Right atrium auricular region (tissue), 2 donors: Measurements from ENCODE around the gene SGCD. TPM values are rescaled to one million over a fixed set of nuclear protein-coding genes. Genes with fewer than 3 reads are reported as not detected.

Experiments used
- DNase-seq: peaks from one replicate; pipeline ENCODE4 v3.0.0-alpha.2; 2019; ENCODE audit warnings: low spot score
- H3K27ac ChIP-seq, 2 donors: fragments of 200-600 bp; sonication (generic); 1 replicate in 1 of 2; 2 replicates in 1 of 2; pipeline ENCODE4 v1.5.1; 2016 to 2019
- H3K27me3 ChIP-seq, 2 donors: fragments of 200-600 bp; sonication (generic); one replicate each; pipeline versions ENCODE4 v1.5.1 to v1.6.0; 2017 to 2019
- H3K36me3 ChIP-seq: fragments of 200-600 bp; sonication (generic); one replicate; pipeline ENCODE4 v1.5.1; 2016
- H3K4me1 ChIP-seq, 2 donors: fragments of 200-600 bp; sonication (generic); one replicate each; pipeline versions ENCODE4 v1.5.1 to v1.6.0; 2017 to 2019
- H3K4me3 ChIP-seq, 2 donors: fragments of 200-600 bp; sonication (generic); 1 replicate in 1 of 2; 2 replicates in 1 of 2; pipeline ENCODE4 v1.5.1; 2017 to 2019; ENCODE audit warnings: mild to moderate bottlenecking in 1 of 2, moderate library complexity in 1 of 2
- H3K9me3 ChIP-seq, 2 donors: fragments of 200-600 bp; sonication (generic); one replicate each; pipeline ENCODE4 v1.5.1; 2019
- total RNA-seq, 2 donors: library from RNA; depleted of rRNA; stranded (reverse); fragments of >200 nt; gene quantifications; one replicate each; pipeline ENCODE4 v1.1.0, GENCODE V29; 2016
- TF ChIP-seq, protein P1 (sequence below), 2 donors: fragments of 200-600 bp; sonication (generic); IDR thresholded peaks; one replicate each; pipeline ENCODE4 v1.5.1; 2019; ENCODE audit warnings: antibody characterized with exemption in 2 of 2

SGCD gene
- total RNA-seq, 2 donors from 2014 or later = 56.2 to 85.1 TPM

- Histone ChIP-seq H3K9me3 (no peaks in the 10 kb centered on the region), H3K27ac (no peak overlapping the region), H3K27me3 (no peaks in the 10 kb centered on the region), H3K4me3 (no peak overlapping the region), H3K36me3 (no peaks in the 10 kb centered on the region), H3K4me1 (no peaks in the 10 kb centered on the region)
- no peak for DNase-seq
- TF ChIP-seq, protein P1, sequence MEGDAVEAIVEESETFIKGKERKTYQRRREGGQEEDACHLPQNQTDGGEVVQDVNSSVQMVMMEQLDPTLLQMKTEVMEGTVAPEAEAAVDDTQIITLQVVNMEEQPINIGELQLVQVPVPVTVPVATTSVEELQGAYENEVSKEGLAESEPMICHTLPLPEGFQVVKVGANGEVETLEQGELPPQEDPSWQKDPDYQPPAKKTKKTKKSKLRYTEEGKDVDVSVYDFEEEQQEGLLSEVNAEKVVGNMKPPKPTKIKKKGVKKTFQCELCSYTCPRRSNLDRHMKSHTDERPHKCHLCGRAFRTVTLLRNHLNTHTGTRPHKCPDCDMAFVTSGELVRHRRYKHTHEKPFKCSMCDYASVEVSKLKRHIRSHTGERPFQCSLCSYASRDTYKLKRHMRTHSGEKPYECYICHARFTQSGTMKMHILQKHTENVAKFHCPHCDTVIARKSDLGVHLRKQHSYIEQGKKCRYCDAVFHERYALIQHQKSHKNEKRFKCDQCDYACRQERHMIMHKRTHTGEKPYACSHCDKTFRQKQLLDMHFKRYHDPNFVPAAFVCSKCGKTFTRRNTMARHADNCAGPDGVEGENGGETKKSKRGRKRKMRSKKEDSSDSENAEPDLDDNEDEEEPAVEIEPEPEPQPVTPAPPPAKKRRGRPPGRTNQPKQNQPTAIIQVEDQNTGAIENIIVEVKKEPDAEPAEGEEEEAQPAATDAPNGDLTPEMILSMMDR (IDR thresholded peaks at IDR 0.05) = no peak
Observed at GRCh38 chr5:156543348-156544145, 216.6 kb downstream of the SGCD start.

DNA sequence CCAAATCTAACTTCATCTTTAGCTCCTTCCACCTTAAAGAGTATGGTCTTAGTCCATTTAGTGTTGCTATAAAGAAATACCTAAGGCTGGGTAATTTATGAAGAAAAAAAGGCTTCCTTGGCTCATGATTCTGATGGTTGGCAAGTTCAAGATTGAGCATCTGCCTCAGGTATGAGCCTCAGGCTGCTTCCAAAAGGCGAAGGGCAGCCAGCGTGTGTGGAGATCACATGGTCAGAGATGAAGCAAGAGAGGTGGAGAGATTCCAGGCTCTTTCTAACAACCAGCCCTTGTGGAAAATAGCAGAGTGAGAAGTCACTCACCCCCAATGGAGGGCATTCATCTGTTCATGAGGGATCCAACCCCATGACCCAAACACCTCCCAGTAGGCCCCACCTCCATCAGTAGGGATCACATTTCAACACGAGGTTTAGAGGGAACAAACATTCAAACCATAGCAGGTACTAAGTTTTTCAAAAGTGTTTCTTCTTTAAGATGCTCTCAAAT, 225.9 kb downstream of the SGCD start:
- no peaks in the 10 kb centered on the region for H3K4me1 ChIP-seq
- no peak overlapping the region for H3K4me3 ChIP-seq
- no peaks in the 10 kb centered on the region for H3K27me3 ChIP-seq
- TF ChIP-seq, protein P1 (IDR thresholded peaks at IDR 0.05) = no peak
- H3K27ac ChIP-seq = no peak overlapping the region
- no peak for DNase-seq
- H3K9me3 ChIP-seq = no peaks in the 10 kb centered on the region
- no peaks in the 10 kb centered on the region for H3K36me3 ChIP-seq

DNA sequence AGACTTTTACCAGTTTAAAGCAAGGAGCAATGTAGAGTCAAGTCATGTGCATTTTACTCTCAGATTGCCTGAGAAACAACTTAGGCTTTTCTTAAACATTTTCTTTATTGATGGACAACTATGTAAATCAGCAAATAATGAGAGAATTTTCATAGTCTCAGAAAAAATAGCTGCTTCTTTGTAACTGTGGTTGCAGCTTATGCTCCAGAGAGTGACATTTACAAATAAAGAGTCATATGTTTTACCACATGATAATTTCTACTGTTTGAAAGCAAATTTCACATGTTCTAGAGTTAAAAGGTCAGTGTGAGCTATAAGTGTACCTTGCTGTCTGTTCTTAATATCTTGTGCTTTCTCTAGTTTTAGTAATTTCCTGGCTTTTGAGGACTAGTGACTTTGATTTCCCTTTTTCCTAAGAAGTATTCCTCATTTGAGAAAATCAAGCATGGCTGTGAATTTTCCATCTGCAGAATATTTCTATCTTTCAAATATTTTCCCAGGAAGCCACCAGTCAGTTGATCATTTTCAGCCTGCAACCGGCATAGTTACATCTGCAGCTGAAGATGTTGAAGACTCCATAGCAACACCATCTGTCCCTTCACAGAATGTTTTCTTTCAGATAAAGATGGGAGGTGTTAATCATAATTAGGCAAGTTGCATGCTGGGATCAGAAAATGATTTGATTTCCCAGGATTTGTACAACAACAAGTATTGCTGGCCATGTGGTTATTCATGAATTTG, 229.9 kb downstream of the SGCD start:
- TF ChIP-seq, protein P1 (IDR thresholded peaks at IDR 0.05) = no peak
- Histone ChIP-seq H3K27me3 (no peaks in the 10 kb centered on the region), H3K4me1 (no peaks in the 10 kb centered on the region), H3K9me3 (no peaks in the 10 kb centered on the region), H3K27ac (no peak overlapping the region), H3K36me3 (no peaks in the 10 kb centered on the region), H3K4me3 (no peak overlapping the region)
- no peak for DNase-seq

DNA sequence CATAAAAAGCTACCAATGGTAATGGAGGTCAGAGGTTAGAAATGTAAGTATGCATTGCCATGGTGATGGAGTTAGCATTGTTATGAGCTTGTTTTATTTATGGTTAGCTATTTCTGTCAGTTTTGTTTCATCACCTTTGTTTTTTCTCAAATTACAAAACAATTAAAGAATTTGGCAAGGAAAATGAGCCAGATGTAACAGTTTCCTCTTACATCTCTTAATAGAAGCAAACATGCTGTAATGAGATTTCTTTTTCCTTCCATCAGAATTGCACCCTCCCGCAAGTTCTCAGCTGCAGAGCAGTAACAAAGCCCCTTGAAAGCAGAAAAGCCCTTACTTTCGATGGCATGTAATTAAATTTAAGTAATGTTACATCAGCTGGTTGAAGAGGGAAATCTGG, 233.0 kb downstream of the SGCD start:
- no peak for DNase-seq
- Histone ChIP-seq H3K36me3 (no peaks in the 10 kb centered on the region), H3K4me1 (no peaks in the 10 kb centered on the region), H3K4me3 (no peak overlapping the region), H3K9me3 (no peaks in the 10 kb centered on the region), H3K27ac (no peak overlapping the region), H3K27me3 (no peaks in the 10 kb centered on the region)
- TF ChIP-seq, protein P1 (IDR thresholded peaks at IDR 0.05) = no peak

- Histone ChIP-seq H3K36me3 (no peaks in the 10 kb centered on the region), H3K9me3 (no peaks in the 10 kb centered on the region), H3K4me3 (no peak overlapping the region), H3K4me1 (no peaks in the 10 kb centered on the region), H3K27ac (no peak overlapping the region), H3K27me3 (no peaks in the 10 kb centered on the region)
- no peak for DNase-seq
- TF ChIP-seq, protein P1 (IDR thresholded peaks at IDR 0.05) = no peak
Observed at GRCh38 chr5:156561651-156562050, 234.7 kb downstream of the SGCD start.
